HG03521 (cell line): ENCODE data around the gene MYBL2.

ENCODE experiments used
- ATAC-seq: cut with Tn5 transposase; IDR thresholded peaks from one replicate; pipeline ENCODE4 v1.9.1; 2021; ENCODE audit warnings: mild to moderate bottlenecking, moderate library complexity; ENCODE audit not compliant: unreplicated experiment

Gene MYBL2

GRCh38 chr20:43681991-43682410, 15.1 kb downstream of the MYBL2 start:
- peak; percentile 84 for ATAC-seq

- peak; percentile 23 for ATAC-seq
Measured at GRCh38 chr20:43682446-43682845, 15.5 kb downstream of the MYBL2 start.

GRCh38 chr20:43686820-43687219, 19.9 kb downstream of the MYBL2 start:
- ATAC-seq: no peak

GRCh38 chr20:43689165-43689564, 22.3 kb downstream of the MYBL2 start:
- ATAC-seq: no peak

GRCh38 chr20:43690943-43691598, 24.2 kb downstream of the MYBL2 start:
- ATAC-seq: no peak

- no peak for ATAC-seq
Measured at GRCh38 chr20:43691928-43692524, 25.1 kb downstream of the MYBL2 start.

GRCh38 chr20:43694763-43695162, 27.8 kb downstream of the MYBL2 start:
- no peak for ATAC-seq

GRCh38 chr20:43695571-43695970, 28.7 kb downstream of the MYBL2 start:
- no peak for ATAC-seq

- ATAC-seq: no peak
Measured at GRCh38 chr20:43699941-43700565, 33.1 kb downstream of the MYBL2 start.

GRCh38 chr20:43700627-43701026, 33.7 kb downstream of the MYBL2 start:
- no peak for ATAC-seq

GRCh38 chr20:43702502-43702901, 35.6 kb downstream of the MYBL2 start:
- ATAC-seq: no peak

GRCh38 chr20:43710370-43711044, 43.6 kb downstream of the MYBL2 start:
- peak; percentile 41 for ATAC-seq

- no peak for ATAC-seq
Measured at GRCh38 chr20:43711098-43711654, 44.3 kb downstream of the MYBL2 start.

GRCh38 chr20:43715044-43715443, 48.1 kb downstream of the MYBL2 start:
- no peak for ATAC-seq

GRCh38 chr20:43715511-43715910, 48.6 kb downstream of the MYBL2 start:
- no peak for ATAC-seq

GRCh38 chr20:43716123-43716522, 49.2 kb downstream of the MYBL2 start:
- ATAC-seq: no peak

GRCh38 chr20:43716757-43717615, 50.1 kb downstream of the MYBL2 start:
- no peak for ATAC-seq

GRCh38 chr20:43717616-43717995, 50.7 kb downstream of the MYBL2 start:
- no peak for ATAC-seq

- no peak for ATAC-seq
Measured at GRCh38 chr20:43720007-43720406, 53.1 kb downstream of the MYBL2 start.

- no peak for ATAC-seq
Measured at GRCh38 chr20:43721097-43721428, 54.1 kb downstream of the MYBL2 start.
